ENCODE results near the gene KRTAP21-2. TPM values are rescaled to one million over a fixed set of nuclear protein-coding genes. Genes with fewer than 3 reads are reported as not detected.

KRTAP21-2 gene
- total RNA-seq, 2 experiments from 2014 or later, result not detected

DNA sequence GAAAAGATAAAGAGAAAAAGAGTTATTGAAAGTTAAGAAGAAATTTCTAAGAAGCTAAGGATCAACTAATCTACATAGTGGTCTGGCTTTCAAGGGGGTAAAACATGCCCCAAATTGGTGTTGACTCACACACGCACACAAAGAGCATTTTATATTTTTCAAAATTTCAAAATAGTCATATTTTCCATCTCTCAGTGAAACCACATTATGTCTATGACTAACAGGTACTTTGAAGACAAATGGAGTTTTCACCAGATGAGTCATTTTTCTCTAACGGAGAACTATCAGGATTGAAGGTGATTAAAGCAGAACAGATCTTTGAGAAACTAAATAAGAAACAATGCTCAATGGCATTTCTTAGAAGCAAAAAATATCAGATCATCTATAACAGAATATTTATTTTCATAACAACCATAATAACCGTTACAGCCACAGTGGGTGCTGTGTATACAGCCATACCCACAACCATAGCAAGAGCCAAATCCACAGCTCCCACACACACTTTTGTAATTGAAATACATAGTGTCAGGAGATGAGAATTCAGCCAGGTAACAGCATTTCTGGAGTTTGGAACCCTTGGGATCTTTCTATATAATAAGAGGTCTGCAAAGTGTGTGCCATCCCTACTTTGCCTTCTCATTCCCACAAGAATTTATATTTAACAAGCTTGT lies 28.7 kb downstream of the KRTAP21-2 start, which contains the start of gene KRTAP21-3:
TSS of gene KRTAP21-3 (minus strand) at position 539 of the 671 bp plus-strand sequence. CDS start at position 521, 18 bp downstream.
- intact Hi-C loops (cut with DNase I, micrococcal nuclease), result loop anchor here in 1 of 2 experiments (1.0 to 10.0 kb wide), 5 partner anchors 8 to 1006 kb away; no protein-coding TSS in a partner anchor
- ChIA-PET POLR2A (interaction anchor here (0.8 kb wide), 1 partner anchor 118 kb away, joined by 4 read pairs; the partner anchor contains the start of gene KRTAP22-1), CTCF (interaction anchor here (0.6 kb wide), 1 partner anchor 134 kb away, joined by 5 read pairs; no protein-coding TSS in a partner anchor)
- peaks cover 22% of the 10 kb centered on the region for H3K4me1 Mint-ChIP-seq
- H3K36me3 Mint-ChIP-seq (ENCODE audit: low read depth), result no peaks in the 10 kb centered on the region
- H3K9me3 Mint-ChIP-seq (ENCODE audit: low read depth), result peaks cover 6% of the 10 kb centered on the region
- DNase-seq (peak; percentile 22), ATAC-seq (peak; percentile 92)
- H3K27ac Mint-ChIP-seq, result peak within 1 kb of the TSS; percentile 75
- no peak within 1 kb of the TSS for H3K4me3 Mint-ChIP-seq
- H3K27me3 Mint-ChIP-seq, result peaks cover 4% of the 10 kb centered on the region

GRCh38 chr21:30717105-30717504 lies 30.0 kb downstream of the KRTAP21-2 start:
- CTCF ChIA-PET, result no interaction called here
- no peak for ATAC-seq

GRCh38 chr21:30714946-30715345 lies 32.1 kb downstream of the KRTAP21-2 start:
- H3K36me3 Mint-ChIP-seq (ENCODE audit: low read depth), result peaks cover 5% of the 10 kb centered on the region
- H3K4me3 Mint-ChIP-seq, result no peak overlapping the region
- no peak for DNase-seq
- peaks cover 29% of the 10 kb centered on the region for H3K4me1 Mint-ChIP-seq
- H3K9me3 Mint-ChIP-seq (ENCODE audit: low read depth), result peaks cover 15% of the 10 kb centered on the region
- ChIA-PET CTCF (no interaction called here), POLR2A (no interaction called here)
- no peak for ATAC-seq
- H3K27ac Mint-ChIP-seq, result no peak overlapping the region
- intact Hi-C loops (cut with DNase I, micrococcal nuclease), result loop anchor here in 1 of 2 experiments (5.0 to 10.0 kb wide), 3 partner anchors 370 to 1010 kb away; no protein-coding TSS in a partner anchor
- no peaks in the 10 kb centered on the region for H3K27me3 Mint-ChIP-seq

More at GRCh38 chr21:30717105-30717504, 30.0 kb downstream of the KRTAP21-2 start:
- peaks cover 8% of the 10 kb centered on the region for H3K9me3 Mint-ChIP-seq (ENCODE audit: low read depth)
- H3K27me3 Mint-ChIP-seq, result no peaks in the 10 kb centered on the region
- H3K36me3 Mint-ChIP-seq (ENCODE audit: low read depth), result no peaks in the 10 kb centered on the region
- H3K4me1 Mint-ChIP-seq, result peaks cover 22% of the 10 kb centered on the region
- peak overlapping the region; percentile 75 for H3K27ac Mint-ChIP-seq
- no peak for DNase-seq
- POLR2A ChIA-PET, result no interaction called here
- H3K4me3 Mint-ChIP-seq, result no peak overlapping the region
- intact Hi-C loops (cut with DNase I, micrococcal nuclease), result loop anchor here in 1 of 2 experiments (5.0 to 10.0 kb wide), 3 partner anchors 368 to 1008 kb away; no protein-coding TSS in a partner anchor

DNA sequence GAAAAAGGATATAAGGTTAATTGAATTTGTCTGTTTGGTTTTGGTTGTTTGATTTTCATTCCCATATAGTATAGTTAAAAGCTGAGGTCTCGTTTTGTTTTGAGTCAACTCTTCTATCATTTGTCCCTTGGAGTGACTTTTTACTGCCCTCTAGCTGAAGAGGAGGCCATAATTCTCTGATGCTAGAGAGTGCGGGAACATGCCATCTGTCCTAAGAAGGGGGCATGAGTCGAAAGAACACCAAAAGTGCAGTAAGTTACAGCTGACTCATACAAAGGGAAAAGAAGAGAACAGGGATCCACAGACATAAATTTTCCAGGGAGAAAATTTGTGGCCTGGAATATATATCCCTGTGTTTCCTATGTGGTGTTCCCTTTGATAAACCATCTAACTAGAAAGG lies 32.6 kb downstream of the KRTAP21-2 start:
- CTCF ChIA-PET, result no interaction called here
- H3K4me1 Mint-ChIP-seq, result peaks cover 25% of the 10 kb centered on the region
- H3K27me3 Mint-ChIP-seq, result no peaks in the 10 kb centered on the region
- POLR2A ChIA-PET, result no interaction called here
- ATAC-seq (no peak), DNase-seq (no peak)
- intact Hi-C loops (cut with DNase I, micrococcal nuclease), result loop anchor here in 1 of 2 experiments (10.0 kb wide), 2 partner anchors 370 to 1010 kb away; no protein-coding TSS in a partner anchor
- H3K27ac Mint-ChIP-seq, result no peak overlapping the region
- peaks cover 15% of the 10 kb centered on the region for H3K9me3 Mint-ChIP-seq (ENCODE audit: low read depth)
- no peak overlapping the region for H3K4me3 Mint-ChIP-seq
- peaks cover 5% of the 10 kb centered on the region for H3K36me3 Mint-ChIP-seq (ENCODE audit: low read depth)

DNA sequence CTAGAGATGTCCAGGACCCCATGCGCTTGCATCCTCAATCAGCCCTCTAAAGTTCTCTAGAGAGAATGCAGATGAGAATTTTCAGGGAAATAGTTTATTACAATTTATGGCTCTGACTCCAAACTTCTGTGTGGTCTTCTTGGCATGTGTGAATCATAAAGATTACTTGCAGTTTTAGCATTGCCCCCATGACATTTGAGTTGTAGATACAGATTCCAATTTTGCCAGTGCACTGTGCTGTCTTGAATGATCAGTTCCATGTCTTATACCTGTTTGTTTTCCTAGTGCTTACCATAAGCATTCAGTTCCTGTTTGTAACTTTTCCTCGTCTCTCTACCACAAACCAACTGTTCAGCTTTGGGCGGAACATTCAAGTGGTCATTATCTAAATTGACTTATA lies 33.3 kb downstream of the KRTAP21-2 start:
- Mint-ChIP-seq H3K27me3 (no peaks in the 10 kb centered on the region), H3K4me1 (peaks cover 18% of the 10 kb centered on the region), H3K27ac (no peak overlapping the region), H3K36me3 (ENCODE audit: low read depth) (peaks cover 5% of the 10 kb centered on the region), H3K4me3 (no peak overlapping the region), H3K9me3 (ENCODE audit: low read depth) (peaks cover 15% of the 10 kb centered on the region)
- intact Hi-C loops (cut with DNase I, micrococcal nuclease), result loop anchor here in 1 of 2 experiments (10.0 kb wide), 2 partner anchors 371 to 1011 kb away; no protein-coding TSS in a partner anchor
- DNase-seq (no peak), ATAC-seq (no peak)
- CTCF ChIA-PET, result no interaction called here
- POLR2A ChIA-PET, result no interaction called here

DNA sequence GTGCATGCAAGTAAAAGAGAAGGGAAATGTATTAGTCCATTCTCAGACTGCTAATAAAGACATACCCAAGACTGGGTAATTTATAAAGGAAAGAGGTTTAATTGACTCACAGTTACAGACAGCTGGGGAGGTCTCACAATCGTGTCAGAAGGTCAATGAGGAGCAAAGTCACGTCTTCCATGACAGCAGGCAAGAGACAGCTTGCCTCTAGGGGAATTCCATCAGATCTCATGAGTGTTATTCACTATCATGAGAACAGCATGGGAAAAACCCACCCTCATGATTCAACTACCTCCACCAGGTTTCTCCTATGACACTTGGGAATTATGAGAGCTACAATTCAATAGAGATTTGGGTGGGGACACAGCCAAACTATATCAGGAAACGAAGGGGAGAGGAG lies 36.6 kb downstream of the KRTAP21-2 start:
- Mint-ChIP-seq H3K4me3 (no peak overlapping the region), H3K27ac (peak overlapping the region; percentile 73), H3K4me1 (peaks cover 8% of the 10 kb centered on the region), H3K36me3 (ENCODE audit: low read depth) (peaks cover 5% of the 10 kb centered on the region), H3K27me3 (peaks cover 2% of the 10 kb centered on the region), H3K9me3 (ENCODE audit: low read depth) (peaks cover 12% of the 10 kb centered on the region)
- CTCF ChIA-PET, result no interaction called here
- peak; percentile 45 for DNase-seq
- intact Hi-C loops (cut with DNase I, micrococcal nuclease), result loop anchor here in 1 of 2 experiments (1.0 to 10.0 kb wide), 3 partner anchors 8 to 1014 kb away; partner anchors contain the start of gene KRTAP21-3
- peak; percentile 87 for ATAC-seq
- POLR2A ChIA-PET, result interaction anchor here (0.6 kb wide), 1 partner anchor 451 kb away, joined by 3 read pairs; no protein-coding TSS in a partner anchor

- intact Hi-C loops (cut with DNase I, micrococcal nuclease), result no loop called here
Measured at GRCh38 chr21:30707409-30707808, 39.6 kb downstream of the KRTAP21-2 start.

More at GRCh38 chr21:30707409-30707808, 39.6 kb downstream of the KRTAP21-2 start:
- DNase-seq (no peak), ATAC-seq (no peak)
- peaks cover 8% of the 10 kb centered on the region for H3K4me1 Mint-ChIP-seq
- no peak overlapping the region for H3K27ac Mint-ChIP-seq
- no peak overlapping the region for H3K4me3 Mint-ChIP-seq
- ChIA-PET POLR2A (no interaction called here), CTCF (no interaction called here)
- peaks cover 9% of the 10 kb centered on the region for H3K9me3 Mint-ChIP-seq (ENCODE audit: low read depth)
- H3K27me3 Mint-ChIP-seq, result peaks cover 2% of the 10 kb centered on the region
- peaks cover 5% of the 10 kb centered on the region for H3K36me3 Mint-ChIP-seq (ENCODE audit: low read depth)

Other genes starting within 250 kb of the KRTAP21-2 start
- gene KRTAP19-5, start 245.1 kb downstream of the KRTAP21-2 start, total RNA-seq, result not detected
- not detected for gene KRTAP19-6, start 205.4 kb downstream of the KRTAP21-2 start, total RNA-seq
- not detected for gene KRTAP19-7, start 185.9 kb downstream of the KRTAP21-2 start, total RNA-seq
- gene KRTAP22-2, start 156.9 kb downstream of the KRTAP21-2 start, total RNA-seq, result not detected
- gene KRTAP6-3, start 154.8 kb downstream of the KRTAP21-2 start, total RNA-seq, result not detected
- not detected for gene KRTAP6-2, start 148.4 kb downstream of the KRTAP21-2 start, total RNA-seq
- not detected for gene KRTAP22-1, start 146.2 kb downstream of the KRTAP21-2 start, total RNA-seq
- not detected for gene KRTAP6-1, start 133.3 kb downstream of the KRTAP21-2 start, total RNA-seq
- not detected for gene KRTAP20-1, start 130.8 kb downstream of the KRTAP21-2 start, total RNA-seq
- gene KRTAP20-4, start 126.6 kb downstream of the KRTAP21-2 start, total RNA-seq, result not detected
- not detected for gene KRTAP20-2, start 112.1 kb downstream of the KRTAP21-2 start, total RNA-seq
- not detected for gene KRTAP20-3, start 104.4 kb downstream of the KRTAP21-2 start, total RNA-seq
- gene KRTAP21-3, start 28.5 kb downstream of the KRTAP21-2 start, total RNA-seq, result not detected
- gene KRTAP21-1, start 8.2 kb upstream of the KRTAP21-2 start, total RNA-seq, result not detected
- not detected for gene KRTAP8-1, start 66.0 kb upstream of the KRTAP21-2 start, total RNA-seq
- not detected for gene KRTAP7-1, start 82.5 kb upstream of the KRTAP21-2 start, total RNA-seq
- gene KRTAP11-1, start 134.3 kb upstream of the KRTAP21-2 start, total RNA-seq, result not detected

Measured in activated CD4-positive, alpha-beta T cell treated with anti-CD3 and anti-CD28 coated beads for 36 hours (primary cell).